ENCODE results near the gene NFATC2. TPM values are rescaled to one million over a fixed set of nuclear protein-coding genes. Genes with fewer than 3 reads are reported as not detected.
A peak's percentile ranks its signal among the peaks of the same experiment; 100 is the strongest.

Gene NFATC2
- total and polyA plus RNA-seq, 2 experiments from 2014 or later, result 0.52 to 0.59 TPM

DNA sequence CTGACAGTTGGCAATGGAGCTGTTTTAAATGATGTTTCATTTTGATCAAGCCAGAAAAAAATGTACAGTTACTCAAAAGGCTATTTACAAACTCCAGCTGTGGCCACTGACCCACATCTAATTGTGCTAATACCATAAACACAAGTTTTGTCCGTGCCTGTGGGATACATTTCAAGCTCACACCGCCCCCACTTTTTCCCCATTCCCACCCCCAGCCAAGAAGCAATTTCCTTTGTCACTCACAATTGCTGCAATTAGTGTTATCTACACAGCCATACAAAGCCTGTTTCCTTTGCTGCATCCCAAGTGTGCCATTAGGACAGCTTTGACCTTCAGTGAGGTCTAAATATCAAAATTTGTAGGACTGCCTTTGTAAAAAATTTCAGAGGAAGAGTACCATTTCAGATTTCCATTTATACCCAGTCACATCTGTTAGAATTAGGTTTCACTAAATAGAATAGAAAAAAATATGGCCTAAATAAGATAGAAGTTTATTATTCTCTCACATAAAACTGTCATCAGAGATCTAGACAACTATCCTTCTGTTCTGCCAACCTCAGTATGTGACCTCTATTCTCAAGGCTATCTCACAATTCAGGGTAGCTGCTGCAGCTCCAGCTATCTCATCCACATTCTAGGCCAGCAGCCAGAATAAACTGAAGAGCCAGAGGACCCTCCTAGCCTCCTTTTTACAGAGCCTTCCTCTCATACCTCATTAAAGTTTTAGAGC is 202.6 kb downstream of the NFATC2 start:
- H3K27ac ChIP-seq (ENCODE audit: low read depth), result no peak overlapping the region
- H3K27me3 ChIP-seq (ENCODE audit: insufficient read depth), result no peaks in the 10 kb centered on the region
- ATAC-seq (no peak), DNase-seq (ENCODE audit: low spot score) (no peak)
- no peaks in the 10 kb centered on the region; the same call in 2 of the 3 replicates for H3K36me3 Mint-ChIP-seq (ENCODE audit: low read depth)
- TF ChIP-seq CREB1 (CRISPR knock-in tag; IDR thresholded peaks at IDR 0.05; ENCODE audit: low read depth) (no peak), POLR2AphosphoS5 (IDR thresholded peaks at IDR 0.05; ENCODE audit: low read depth) (no peak), STAT1 (IDR thresholded peaks at IDR 0.05; ENCODE audit: unreplicated experiment) (no peak), EZH2phosphoT487 (IDR thresholded peaks at IDR 0.05; ENCODE audit: unreplicated experiment) (no peak)
- H3K4me3 ChIP-seq, result no peak overlapping the region
- no peaks in the 10 kb centered on the region for H3K4me1 ChIP-seq (ENCODE audit: insufficient read depth)
- peaks cover 12% of the 10 kb centered on the region for H3K9me2 ChIP-seq (ENCODE audit: insufficient read depth)
- no peaks in the 10 kb centered on the region for H3F3A ChIP-seq (replicated peaks; ENCODE audit: low read depth)
- 0 out of 2 replicates have a peak overlapping the region, but pooled peaks have one; percentile 12 for H2AFZ ChIP-seq
- H3K9me3 Mint-ChIP-seq, result peaks cover 13% of the 10 kb centered on the region
- no peaks in the 10 kb centered on the region for H3K27me3 Mint-ChIP-seq (ENCODE audit: insufficient read depth, low read depth, poor library complexity)
- no peaks in the 10 kb centered on the region for H3K4me1 Mint-ChIP-seq
- no peaks in the 10 kb centered on the region for H3K79me2 ChIP-seq (replicated peaks; ENCODE audit: insufficient read depth)
- H3K4me2 ChIP-seq, result no peak overlapping the region
- H3K27ac Mint-ChIP-seq, result no peak overlapping the region
- no peaks in the 10 kb centered on the region for H3K36me3 ChIP-seq (ENCODE audit: insufficient read depth)
- H3K4me3 Mint-ChIP-seq, result no peak overlapping the region
- H4K20me1 ChIP-seq (replicated peaks; ENCODE audit: insufficient read depth), result no peaks in the 10 kb centered on the region

DNA sequence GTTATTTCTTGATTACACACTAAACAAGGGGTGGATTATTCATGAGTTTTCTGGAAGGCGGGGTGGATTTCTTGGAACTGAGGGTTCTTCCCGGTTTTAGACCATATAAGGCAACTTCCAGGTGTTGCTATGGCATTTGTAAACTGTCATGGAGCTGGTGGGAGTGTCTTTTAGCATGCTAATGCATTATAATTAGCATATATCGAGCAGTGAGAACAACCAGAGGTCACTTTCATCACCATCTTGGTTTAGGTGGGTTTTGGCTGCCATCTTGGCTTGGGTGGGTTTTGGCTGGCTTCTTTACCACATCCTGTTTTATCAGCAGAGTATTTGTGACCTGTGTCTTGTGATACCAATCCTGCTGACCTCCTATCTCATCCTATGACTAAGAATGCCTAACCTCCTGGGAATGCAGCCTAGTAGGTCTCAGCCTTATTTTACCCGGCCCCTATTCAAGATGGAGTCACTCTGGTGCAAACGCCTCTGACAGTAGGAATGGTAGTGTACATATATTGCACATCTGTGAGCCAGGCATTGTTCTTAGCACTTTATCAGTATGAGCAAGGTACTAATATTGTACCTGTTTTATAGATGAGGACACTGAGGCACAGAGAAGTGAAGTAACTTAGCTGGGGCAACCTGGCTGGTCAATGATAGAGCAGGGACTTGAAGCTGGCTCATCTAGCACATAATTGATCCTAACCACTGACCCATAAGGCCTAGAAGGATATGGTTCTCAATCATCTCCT is 203.7 kb downstream of the NFATC2 start:
- ATAC-seq, result no peak
- Mint-ChIP-seq H3K4me3 (no peak overlapping the region), H3K27ac (no peak overlapping the region), H3K36me3 (ENCODE audit: low read depth) (no peaks in the 10 kb centered on the region; the same call in 2 of the 3 replicates), H3K27me3 (ENCODE audit: insufficient read depth, low read depth, poor library complexity) (peaks cover 4% of the 10 kb centered on the region), H3K4me1 (no peaks in the 10 kb centered on the region), H3K9me3 (peaks cover 10% of the 10 kb centered on the region; the same call in 2 of the 3 replicates)
- no peaks in the 10 kb centered on the region for H3K27me3 ChIP-seq (ENCODE audit: insufficient read depth)
- H3K9me2 ChIP-seq (ENCODE audit: insufficient read depth), result peaks cover 12% of the 10 kb centered on the region
- no peaks in the 10 kb centered on the region for H3F3A ChIP-seq (replicated peaks; ENCODE audit: low read depth)
- H2AFZ ChIP-seq, result no peak overlapping the region
- no peaks in the 10 kb centered on the region for H4K20me1 ChIP-seq (replicated peaks; ENCODE audit: insufficient read depth)
- H3K4me1 ChIP-seq (ENCODE audit: insufficient read depth), result no peaks in the 10 kb centered on the region
- no peak for DNase-seq (ENCODE audit: low spot score)
- H3K27ac ChIP-seq (ENCODE audit: low read depth), result no peak overlapping the region
- H3K4me2 ChIP-seq, result no peak overlapping the region
- H3K79me2 ChIP-seq (replicated peaks; ENCODE audit: insufficient read depth), result no peaks in the 10 kb centered on the region
- H3K4me3 ChIP-seq, result no peak overlapping the region
- no peaks in the 10 kb centered on the region for H3K36me3 ChIP-seq (ENCODE audit: insufficient read depth)
- no peak for TF ChIP-seq ZNF331 (CRISPR knock-in tag; IDR thresholded peaks at IDR 0.05; ENCODE audit: low read depth)
- TF ChIP-seq EZH2 (IDR thresholded peaks at IDR 0.05; ENCODE audit: low read depth, unreplicated experiment), result no peak
- no peak for TF ChIP-seq CREB1 (CRISPR knock-in tag; IDR thresholded peaks at IDR 0.05; ENCODE audit: low read depth)
- TF ChIP-seq, protein P1, sequence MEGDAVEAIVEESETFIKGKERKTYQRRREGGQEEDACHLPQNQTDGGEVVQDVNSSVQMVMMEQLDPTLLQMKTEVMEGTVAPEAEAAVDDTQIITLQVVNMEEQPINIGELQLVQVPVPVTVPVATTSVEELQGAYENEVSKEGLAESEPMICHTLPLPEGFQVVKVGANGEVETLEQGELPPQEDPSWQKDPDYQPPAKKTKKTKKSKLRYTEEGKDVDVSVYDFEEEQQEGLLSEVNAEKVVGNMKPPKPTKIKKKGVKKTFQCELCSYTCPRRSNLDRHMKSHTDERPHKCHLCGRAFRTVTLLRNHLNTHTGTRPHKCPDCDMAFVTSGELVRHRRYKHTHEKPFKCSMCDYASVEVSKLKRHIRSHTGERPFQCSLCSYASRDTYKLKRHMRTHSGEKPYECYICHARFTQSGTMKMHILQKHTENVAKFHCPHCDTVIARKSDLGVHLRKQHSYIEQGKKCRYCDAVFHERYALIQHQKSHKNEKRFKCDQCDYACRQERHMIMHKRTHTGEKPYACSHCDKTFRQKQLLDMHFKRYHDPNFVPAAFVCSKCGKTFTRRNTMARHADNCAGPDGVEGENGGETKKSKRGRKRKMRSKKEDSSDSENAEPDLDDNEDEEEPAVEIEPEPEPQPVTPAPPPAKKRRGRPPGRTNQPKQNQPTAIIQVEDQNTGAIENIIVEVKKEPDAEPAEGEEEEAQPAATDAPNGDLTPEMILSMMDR (conservative IDR thresholded peaks at IDR 0.05; ENCODE audit: low read depth in 2 of 2), result no peak
- TF ChIP-seq, protein P2, sequence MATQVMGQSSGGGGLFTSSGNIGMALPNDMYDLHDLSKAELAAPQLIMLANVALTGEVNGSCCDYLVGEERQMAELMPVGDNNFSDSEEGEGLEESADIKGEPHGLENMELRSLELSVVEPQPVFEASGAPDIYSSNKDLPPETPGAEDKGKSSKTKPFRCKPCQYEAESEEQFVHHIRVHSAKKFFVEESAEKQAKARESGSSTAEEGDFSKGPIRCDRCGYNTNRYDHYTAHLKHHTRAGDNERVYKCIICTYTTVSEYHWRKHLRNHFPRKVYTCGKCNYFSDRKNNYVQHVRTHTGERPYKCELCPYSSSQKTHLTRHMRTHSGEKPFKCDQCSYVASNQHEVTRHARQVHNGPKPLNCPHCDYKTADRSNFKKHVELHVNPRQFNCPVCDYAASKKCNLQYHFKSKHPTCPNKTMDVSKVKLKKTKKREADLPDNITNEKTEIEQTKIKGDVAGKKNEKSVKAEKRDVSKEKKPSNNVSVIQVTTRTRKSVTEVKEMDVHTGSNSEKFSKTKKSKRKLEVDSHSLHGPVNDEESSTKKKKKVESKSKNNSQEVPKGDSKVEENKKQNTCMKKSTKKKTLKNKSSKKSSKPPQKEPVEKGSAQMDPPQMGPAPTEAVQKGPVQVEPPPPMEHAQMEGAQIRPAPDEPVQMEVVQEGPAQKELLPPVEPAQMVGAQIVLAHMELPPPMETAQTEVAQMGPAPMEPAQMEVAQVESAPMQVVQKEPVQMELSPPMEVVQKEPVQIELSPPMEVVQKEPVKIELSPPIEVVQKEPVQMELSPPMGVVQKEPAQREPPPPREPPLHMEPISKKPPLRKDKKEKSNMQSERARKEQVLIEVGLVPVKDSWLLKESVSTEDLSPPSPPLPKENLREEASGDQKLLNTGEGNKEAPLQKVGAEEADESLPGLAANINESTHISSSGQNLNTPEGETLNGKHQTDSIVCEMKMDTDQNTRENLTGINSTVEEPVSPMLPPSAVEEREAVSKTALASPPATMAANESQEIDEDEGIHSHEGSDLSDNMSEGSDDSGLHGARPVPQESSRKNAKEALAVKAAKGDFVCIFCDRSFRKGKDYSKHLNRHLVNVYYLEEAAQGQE (IDR thresholded peaks at IDR 0.05; ENCODE audit: unreplicated experiment), result no peak
